GM19438 (cell line): ENCODE measurements around the gene MOB1A.
A peak's percentile ranks its signal among the peaks of the same experiment; 100 is the strongest.
"Not testable (repeated sequence)": the region's sequence is repeated elsewhere in the genome, so short reads cannot be mapped to it uniquely, and the experiment has no call there.

Experiments
- ATAC-seq: cut with Tn5 transposase; IDR thresholded peaks from one replicate; pipeline ENCODE4 v1.9.1; 2021; ENCODE audit warnings: low read depth; ENCODE audit not compliant: unreplicated experiment

The MOB1A gene

DNA sequence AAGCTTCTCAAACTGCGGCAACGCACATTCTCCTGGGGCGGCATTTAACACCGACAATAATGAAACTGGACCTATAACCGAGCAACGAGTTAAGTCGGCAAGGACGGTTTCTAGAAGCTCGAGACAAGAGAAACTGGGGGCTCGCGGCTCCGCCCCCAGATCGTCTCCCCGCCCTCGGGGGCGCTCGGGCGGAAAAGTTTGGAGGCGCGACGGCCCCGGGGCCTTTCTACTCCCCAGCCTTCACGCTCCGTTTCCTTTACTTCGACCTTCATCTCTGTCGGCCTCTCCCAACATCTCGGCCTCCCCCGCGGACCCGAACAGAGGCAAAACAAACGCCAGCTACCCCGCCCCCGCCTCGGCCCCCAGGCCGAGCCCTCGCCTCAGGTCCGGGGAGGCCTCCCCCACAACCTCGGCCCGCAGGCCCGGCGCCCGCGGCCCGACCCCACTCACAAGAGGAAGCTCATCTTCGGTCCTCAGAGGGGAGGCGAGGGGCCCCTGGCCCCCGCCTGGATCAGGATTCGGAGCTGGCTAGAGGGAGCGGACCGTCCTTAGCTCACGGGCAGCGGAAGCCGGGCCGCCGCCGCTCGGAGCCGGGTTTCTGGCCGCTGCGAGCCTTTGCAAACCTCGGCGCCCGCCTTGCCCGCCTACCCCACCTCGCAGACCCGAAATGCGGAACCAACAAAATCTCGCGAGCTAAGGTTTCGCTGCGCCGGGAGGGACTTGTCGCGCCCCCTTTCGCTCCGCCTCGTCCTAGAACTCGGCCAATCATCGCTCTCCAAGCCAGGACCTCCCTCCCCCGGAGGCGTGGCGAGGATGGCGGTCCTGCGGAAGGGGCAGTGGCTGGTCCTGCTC lies at the start of gene MOB1A:
MOB1A (minus strand) TSS at position 669 of the 852 bp plus-strand sequence; CDS start at position 464, 205 bp downstream.
- peak; percentile 79 for ATAC-seq

DNA sequence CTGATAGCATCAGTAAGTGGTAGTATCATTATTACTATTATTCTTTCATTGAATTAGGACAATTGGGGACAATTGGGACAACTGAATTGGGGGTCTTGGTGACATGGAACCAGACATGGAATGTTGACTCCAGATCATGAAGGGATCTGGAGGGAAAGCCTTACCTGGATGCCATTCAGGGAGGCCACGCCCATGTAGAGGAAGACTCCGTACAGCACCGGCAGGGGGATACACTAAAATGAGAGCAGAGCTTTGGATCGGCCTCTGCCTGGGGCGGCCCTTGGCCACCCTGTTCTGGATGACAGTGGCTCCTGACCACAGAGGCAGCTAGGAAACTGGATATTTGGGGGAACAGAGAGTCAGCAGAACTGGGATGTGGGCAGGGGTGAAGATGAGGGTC lies 49.0 kb upstream of the MOB1A start:
- no peak for ATAC-seq

DNA sequence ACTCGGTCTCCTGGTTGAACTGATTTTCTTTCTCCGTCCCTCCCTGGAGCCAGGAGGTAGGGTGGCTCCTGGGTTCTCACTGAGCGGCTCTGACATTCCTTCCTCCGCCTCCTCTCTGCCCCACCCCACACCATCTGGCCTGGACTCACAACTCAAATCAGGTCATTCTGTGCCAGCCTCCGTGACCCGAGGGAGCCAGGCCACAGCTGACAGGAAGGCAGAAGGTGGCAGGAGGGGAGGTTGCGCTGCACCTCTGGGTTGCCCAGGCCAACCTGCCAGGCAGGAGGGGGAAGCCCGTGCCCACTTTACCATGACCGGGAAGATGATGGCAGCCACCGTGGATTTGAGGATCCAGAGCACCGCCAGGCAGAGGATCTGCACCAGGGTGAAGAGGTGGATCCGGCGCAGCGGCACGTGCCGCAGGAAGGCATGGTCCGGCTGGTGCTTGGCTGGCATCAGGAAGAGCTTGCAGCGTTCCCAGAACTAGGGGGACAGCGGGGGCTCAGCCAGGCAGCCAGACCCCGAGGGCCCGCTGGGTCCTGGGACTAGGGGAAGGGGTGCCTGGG lies 48.1 kb upstream of the MOB1A start:
- no peak for ATAC-seq

DNA sequence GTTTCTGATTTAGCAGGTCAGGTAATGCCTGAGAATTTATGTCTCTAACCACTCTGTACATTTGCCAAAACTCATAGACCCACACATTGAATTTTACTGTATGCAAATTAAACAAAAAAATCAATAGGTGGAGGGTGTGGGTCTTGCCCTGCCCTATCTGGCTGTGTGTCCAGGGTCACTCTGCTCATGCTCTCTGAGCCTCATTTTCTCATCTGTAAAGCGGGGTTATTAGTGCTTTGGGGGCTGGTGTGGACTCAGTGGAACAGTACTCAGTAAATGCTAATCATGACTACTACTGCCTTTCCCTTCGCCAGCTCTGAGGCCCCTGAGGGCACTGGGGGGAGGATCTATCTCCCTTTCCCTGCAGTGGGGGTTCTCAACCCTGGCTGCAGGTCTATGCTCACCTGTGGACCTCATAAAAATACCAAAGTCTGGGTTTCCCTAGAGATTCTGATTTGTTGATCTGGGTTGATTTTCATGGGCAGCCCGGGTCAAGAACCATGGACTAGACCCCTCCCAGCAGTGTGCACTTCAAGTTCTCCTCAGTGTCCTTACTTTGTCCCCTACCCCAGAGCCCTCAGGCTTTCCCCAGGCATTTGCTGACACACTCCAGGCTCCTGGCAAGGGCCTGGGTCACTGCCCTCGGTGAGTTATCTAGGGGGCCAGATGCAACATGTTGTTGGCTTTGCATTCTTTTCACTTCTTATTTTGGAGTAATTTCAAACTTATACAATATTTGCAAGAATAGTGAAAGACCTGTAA lies 47.2 kb upstream of the MOB1A start:
- no peak for ATAC-seq

DNA sequence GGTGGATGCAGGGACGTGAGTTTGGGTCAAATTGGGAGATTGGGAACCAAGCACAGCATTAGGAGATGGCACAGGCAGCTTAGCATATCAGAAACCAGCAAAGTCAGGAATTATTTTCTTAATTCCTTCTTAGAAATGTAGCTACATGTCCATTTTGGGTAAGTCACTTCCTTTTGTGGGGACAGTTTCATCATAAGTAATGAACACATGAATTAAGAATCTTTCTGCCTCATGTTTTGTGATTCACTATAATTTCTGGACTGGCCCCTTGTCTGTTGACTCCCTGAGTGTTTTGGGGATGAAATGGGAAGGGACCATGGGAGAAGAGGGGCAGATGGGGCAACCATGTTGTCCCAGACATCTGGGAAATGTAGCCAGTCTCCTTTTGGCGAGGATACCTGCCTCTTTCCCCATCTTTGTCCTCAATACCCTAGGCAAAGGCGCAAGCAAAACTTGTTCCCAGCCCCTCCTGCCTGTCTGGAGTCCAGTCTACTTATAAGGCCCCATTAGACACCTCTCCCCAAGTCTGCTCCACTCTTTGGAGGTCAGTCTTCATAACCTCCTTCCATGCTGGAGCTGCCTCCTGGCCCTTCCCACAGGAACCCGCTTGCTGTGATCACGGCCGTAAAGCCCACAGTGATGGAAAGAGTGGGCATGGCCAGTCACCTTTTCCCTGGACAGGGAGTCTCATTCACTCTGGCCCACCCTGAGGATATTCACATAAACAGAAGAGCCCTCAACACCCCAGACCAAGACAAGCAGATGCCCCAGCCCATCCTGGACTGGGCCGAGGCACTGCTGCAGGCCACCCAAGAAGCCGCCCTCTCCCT lies 45.5 kb upstream of the MOB1A start:
- ATAC-seq = no peak

DNA sequence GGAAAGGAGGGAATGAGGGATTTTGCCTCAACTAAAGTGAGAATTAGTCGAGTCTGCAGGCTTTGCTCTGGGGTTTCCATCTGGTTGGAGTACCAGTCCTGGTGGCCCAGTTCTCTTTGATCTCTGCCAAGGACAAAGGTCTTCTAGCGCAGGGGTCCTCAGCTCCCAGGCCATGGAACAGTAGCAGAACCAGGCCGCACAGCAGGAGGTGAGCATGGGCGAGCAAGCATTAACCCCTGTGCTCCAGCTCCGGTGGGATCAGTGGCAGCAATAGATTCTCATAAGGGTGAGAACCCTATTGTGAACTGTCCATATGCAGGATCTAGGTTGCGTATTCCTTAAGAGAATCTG lies 43.6 kb upstream of the MOB1A start:
- no peak for ATAC-seq

DNA sequence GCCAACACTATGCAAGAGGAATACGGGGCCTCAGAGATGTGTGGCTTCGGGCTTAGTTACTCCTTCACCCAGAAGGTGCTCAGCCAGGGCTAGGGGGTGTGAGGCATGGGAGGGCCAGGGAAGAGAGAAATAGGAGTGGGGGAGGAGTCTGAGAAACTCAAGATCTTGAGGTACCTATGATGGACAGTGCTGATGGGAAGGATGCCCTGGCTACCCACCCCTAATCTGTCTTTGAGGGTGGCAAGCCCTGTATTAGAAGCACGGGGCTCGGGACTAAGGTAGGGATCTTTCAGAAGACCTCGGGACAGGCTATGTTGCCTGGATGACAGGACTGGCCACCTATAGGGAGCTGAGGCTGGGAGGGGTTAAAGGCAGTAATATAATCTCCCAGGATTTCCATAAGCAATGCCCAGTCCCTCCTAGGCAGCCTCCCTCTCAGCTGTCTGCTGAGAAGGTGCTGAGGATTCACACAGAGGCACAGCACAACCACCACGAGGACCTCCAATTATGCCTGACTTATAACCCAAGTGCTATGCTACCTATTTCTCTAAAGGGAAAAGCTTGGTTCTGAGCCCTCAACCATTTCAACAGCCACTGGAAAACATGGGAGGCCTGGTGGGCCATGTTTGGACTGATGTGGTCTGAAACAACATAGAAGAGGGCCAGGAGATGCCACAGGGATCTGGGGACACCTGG lies 43.1 kb upstream of the MOB1A start:
- no peak for ATAC-seq

DNA sequence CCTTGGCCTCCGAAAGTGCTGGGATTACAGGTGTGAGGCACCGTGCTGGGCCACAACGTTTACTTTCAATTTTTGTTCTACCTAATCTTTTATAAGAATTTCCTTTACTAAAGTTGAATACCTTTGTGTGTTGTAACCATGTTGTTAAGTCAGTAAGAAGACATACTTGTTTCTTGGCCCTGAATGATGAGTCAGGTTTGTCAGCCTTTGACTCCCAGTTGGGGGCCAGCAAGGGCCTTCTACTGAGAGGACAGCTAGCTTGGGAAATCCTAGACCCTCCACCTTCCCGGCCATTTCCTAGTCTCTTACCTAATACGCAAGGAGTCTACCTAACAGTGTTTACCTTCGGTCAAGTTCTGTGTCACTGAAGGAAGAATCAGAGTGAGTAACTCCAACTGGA lies 42.4 kb upstream of the MOB1A start:
- ATAC-seq = no peak

DNA sequence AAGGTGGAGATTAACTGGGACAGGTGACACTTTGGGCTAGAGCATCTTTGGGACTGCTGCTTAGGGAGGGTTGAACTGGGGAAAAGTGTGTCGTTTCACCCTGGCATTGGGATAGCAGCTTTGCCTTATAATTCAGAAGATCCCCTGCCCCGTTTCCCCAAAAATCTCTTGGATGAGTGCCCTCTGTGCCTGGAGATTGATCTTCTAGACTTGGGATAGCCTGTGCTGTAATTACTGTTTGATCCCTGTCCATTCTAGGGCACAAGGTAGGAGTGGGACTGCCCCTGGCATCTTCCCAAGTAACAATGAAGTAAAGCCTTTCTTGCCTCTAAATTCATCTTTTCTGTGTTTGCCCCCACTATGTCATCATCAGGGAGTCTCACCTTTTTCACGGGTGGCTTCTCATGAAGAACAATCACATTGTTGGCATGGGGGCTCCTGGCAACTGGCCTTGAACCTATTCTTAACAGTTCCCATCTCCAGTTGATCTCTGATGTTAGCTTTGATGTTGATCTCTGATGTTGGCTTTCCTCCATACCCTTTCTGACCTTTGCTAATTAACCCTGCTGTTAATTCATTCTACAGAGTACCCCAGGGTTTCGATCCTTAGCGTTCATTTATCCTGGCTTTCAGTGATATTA lies 41.3 kb upstream of the MOB1A start:
- no peak for ATAC-seq

DNA sequence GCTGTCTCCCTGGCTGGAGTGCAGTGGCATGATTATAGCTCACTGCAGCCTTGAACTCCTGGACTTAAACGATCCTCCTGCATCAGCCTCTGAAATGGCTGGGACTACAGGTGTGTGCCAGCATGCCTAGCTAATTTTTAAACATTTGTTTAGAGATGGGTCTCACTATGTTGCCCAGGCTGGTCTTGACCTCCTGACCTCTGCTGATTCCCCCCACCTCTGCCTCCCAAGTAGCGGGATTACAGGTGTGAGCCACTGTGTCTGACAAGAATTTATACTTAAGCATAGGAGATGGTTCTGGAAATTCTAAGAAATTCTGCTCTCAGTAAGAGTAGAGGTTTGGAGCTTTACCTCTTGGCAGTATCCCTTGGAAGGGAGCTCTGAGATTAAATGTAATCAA lies 38.0 kb upstream of the MOB1A start:
- no peak for ATAC-seq

DNA sequence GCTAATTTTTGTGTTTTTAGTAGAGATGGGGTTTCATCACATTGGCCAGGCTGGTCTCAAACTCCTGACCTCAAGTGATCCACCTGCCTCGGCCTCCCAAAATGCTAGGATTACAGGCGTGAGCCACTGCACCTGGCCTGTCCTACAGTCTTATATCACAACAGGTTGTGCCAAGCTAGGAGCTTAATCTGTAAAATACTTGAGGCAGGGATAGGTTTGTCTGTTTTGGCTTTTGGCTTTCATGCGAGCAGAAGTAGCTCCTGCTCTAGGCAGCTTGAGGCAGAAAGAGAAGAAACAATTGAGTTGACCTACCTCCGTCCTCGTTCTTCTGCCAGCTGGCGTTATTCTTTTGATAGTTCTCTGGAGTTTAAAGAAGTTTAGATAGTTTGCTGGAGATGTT lies 37.1 kb upstream of the MOB1A start:
- ATAC-seq = not testable (repeated sequence)

DNA sequence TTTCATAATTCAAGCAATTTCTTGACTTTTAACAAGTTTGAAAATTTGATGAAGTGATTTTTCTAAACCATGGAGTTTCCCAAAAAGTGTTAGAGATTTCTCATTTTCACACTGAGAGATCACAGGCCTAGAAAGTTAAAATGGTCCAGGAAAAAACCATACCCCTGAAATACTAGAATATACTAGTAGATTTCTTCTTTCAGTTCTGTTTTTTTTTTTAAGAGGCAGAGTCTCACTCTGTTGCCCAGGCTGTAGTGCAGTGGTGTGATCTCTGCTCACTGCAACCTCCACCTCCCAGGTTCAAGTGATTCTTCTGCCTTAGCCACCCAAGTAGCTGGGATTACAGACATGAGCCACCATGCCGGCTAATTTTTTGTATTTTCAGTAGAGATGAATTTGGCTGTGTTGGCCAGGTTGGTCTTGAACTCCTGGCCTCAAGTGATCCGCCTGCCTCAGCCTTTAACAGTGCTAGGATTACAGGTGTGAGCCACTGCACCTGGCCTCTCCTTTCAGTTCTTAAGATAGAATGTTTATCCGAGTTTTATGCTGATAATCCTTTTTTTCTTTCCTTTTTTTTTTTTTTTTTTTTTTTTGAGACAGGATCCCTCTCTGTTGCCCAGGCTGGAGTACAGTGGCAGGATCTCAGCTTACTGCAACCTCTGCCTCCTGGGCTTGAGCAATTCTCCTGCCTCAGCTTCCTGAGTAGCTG lies 34.2 kb upstream of the MOB1A start:
- no peak for ATAC-seq

DNA sequence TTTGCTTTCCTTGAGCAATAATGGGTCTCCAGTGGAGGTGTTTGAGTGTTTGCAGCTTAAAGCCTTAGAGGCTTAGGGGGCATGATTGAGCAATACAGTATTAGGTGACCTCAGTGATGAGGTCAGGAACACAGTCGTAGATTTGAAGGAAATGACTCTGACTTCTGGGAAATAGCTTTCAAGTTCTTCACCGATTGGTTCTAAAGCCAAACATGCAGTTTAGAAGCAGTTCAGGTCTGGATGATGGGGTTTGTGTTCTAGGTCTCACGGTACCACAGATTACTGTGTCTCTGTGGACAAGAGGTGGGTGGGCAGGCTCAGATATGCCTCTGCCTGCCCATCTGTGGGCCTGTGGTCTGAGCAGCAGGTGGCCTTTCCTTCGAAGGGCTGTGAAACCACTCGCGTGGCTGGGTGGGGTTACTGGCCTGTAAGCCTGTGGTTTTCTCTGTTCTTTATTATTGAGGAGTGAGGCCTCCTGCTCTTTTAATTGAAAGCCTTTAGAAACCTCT lies 27.6 kb upstream of the MOB1A start:
- ATAC-seq = peak; percentile 66

DNA sequence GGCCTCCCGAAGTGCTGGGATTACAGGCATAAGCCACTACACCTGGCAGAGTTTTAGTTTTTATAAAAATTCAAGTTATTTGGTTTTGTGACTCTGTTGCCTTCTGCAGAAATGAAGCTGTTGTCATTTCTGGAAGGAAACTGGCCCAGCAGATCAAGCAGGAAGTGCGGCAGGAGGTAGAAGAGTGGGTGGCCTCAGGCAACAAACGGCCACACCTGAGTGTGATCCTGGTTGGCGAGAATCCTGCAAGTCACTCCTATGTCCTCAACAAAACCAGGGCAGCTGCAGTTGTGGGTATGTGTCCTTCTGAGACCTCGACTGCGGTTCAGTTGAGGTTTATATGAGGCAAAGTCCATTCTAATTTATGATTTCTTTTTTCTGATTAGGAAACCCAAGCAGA lies 26.9 kb upstream of the MOB1A start:
- ATAC-seq = peak; percentile 45

DNA sequence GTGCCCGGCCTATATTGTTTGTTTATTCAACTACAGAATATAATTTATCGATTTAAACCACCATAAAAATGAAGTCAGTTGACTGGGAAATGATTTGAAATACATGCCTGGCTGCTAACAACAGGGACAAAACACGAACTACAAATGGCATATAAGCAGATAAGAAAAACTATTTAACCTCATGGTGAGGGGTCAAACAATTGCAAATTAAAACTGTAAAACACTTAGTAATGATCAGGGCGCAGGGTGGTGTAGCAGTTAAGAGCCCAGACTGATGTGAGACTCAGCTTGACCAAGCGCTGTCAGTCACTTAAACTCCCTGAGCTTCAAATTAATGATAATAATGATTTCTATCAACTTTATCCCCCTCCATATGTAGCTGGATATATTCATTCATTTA lies 26.4 kb upstream of the MOB1A start:
- ATAC-seq = no peak

DNA sequence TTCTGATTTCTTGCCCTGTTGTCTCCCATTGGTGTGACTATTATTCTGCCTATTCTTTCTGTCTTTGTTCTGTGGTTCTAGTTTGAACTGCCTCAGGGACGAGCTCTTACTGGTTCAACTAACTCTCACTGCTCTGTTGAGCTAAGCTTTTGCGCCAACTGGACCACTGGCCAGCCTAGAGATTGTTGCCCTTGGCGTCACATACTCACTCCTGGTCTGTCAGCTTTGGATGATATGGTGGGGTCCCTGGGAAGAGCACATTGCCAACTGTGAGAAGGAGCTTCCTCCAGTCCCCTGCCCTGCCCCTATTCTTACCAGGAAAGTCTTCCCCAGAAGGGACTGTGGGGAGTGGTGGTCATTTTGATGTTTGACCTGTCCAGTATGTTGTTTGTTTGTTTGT lies 25.8 kb upstream of the MOB1A start:
- no peak for ATAC-seq

DNA sequence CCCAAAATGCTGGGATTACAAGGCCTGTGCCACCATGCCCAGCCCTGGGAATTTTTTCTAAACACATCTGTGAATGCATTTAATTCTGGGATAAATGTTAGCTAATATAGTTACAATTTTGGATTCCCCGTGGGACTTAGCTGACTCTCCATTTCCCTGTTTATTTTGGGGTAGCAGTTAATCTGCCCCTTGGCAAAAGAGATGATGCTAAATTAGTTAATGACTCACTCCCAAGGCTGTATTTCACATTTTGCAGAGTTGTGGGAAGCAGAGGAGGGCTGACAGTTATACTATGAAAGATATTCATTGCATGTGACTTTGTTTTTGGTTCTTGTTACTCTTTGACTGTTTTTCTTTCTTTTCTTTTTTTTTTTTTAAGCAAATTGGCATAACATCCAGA lies 22.9 kb upstream of the MOB1A start:
- no peak for ATAC-seq

DNA sequence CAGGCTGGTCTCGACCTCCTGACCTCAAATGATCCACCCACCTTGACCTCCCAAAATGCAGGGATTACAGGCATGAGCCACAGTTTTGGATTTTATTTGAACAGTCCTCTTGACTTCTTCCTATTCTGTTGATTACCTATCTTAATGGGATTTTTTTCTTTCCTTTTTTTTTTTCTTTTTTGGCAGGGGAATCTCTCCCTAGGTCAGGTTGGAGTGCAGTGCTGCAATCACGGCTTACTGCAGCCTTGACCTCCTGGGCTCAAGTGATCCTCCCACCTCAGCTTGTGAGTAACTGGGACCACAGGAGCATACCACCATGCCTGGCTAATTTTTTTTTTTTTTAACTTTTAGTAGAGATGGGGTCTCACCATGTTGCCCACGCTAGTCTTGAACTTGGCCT lies 22.5 kb upstream of the MOB1A start:
- ATAC-seq = no peak

DNA sequence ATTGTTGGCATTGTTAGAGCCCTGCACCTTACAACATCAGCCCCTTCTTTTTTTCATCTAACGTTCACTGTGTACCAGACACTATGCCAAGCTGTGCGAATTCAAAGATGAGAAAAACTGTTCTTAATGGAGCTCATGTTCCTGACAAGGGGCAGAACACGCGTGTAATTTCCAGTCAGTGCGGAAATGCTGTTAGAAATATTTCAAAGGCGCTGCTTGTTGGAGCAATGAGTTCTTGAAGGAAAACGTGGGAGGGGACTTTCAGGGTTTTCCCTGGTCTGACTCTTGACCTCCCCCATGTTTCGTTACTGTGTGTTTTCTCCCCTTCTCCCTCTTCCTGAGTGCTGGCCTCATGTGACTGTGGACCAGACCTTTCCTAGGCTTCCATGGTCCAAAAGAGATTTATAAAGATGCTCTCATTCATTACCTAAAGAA lies 21.2 kb upstream of the MOB1A start:
- ATAC-seq = no peak
